SU-DHL-6 (cell line): ENCODE measurements around the gene DSCAML1.

ENCODE experiments used
- EZH2phosphoT487 ChIP-seq: fragments of 200-600 bp; sonication (generic), shearing (Covaris generic); conservative IDR thresholded peaks from 2 replicates; pipeline ENCODE4 v1.6.1; 2018; ENCODE audit warnings: mild to moderate bottlenecking, antibody characterized with exemption, low read length, moderate library complexity, mixed read lengths
- TF ChIP-seq, protein P1 (sequence below): fragments of 200-600 bp; sonication (generic); IDR thresholded peaks from one replicate; pipeline ENCODE4 v1.5.1; 2017; ENCODE audit warnings: antibody characterized with exemption, mild to moderate bottlenecking, low read length, moderate library complexity; ENCODE audit not compliant: insufficient read depth, poor library complexity, severe bottlenecking

GRCh38 chr11:117620659-117621058 is 176.4 kb downstream of the DSCAML1 start:
- TF ChIP-seq EZH2phosphoT487: no peak
- TF ChIP-seq, protein P1, sequence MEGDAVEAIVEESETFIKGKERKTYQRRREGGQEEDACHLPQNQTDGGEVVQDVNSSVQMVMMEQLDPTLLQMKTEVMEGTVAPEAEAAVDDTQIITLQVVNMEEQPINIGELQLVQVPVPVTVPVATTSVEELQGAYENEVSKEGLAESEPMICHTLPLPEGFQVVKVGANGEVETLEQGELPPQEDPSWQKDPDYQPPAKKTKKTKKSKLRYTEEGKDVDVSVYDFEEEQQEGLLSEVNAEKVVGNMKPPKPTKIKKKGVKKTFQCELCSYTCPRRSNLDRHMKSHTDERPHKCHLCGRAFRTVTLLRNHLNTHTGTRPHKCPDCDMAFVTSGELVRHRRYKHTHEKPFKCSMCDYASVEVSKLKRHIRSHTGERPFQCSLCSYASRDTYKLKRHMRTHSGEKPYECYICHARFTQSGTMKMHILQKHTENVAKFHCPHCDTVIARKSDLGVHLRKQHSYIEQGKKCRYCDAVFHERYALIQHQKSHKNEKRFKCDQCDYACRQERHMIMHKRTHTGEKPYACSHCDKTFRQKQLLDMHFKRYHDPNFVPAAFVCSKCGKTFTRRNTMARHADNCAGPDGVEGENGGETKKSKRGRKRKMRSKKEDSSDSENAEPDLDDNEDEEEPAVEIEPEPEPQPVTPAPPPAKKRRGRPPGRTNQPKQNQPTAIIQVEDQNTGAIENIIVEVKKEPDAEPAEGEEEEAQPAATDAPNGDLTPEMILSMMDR: no peak
